Measurements from ENCODE around the gene NDFIP1.

Gene NDFIP1

DNA sequence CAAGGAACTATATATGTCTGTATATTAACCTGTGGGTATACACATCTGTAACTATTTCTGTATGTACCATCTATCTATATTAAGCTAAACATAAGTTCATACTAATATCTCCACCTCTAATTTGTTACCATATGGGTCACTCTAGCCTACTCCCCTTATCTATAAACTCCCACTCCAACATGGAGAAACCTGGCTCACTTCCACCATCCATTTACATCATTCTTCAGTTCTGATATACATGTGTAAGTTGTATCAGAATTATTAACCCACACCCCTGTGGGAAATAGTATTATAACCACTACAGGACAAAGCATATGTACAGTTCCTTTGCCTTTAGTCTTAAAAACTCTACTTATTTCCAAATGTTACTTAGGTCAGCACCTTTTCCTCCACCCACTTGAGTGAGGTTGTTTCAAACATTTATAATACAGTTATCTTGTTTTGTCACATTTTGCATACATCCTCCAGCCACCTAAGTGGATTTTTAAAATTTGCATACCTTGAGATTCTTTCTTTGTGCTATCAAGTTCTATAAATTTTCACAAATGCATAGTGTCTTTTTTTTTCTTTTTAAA is 10.6 kb downstream of the NDFIP1 start:
- no peaks in the 10 kb centered on the region for H3K9me3 ChIP-seq (ENCODE audit: control insufficient read depth, insufficient read depth, low read length)
- peaks cover 6% of the 10 kb centered on the region for H3K4me1 ChIP-seq (ENCODE audit: control insufficient read depth, insufficient read depth, low read length)
- H3K36me3 ChIP-seq (ENCODE audit: control insufficient read depth, insufficient read depth, low read length), result peaks cover 4% of the 10 kb centered on the region; the same call in 1 of the 2 replicates
- H3K27me3 ChIP-seq (ENCODE audit: control insufficient read depth, insufficient read depth, low read length), result no peaks in the 10 kb centered on the region
- no peak overlapping the region for H3K4me3 ChIP-seq (ENCODE audit: low read depth, low read length)
- H3K9ac ChIP-seq (ENCODE audit: low read depth, low read length), result no peak overlapping the region
- no peak overlapping the region for H3K27ac ChIP-seq (ENCODE audit: low read depth, low read length)

DNA sequence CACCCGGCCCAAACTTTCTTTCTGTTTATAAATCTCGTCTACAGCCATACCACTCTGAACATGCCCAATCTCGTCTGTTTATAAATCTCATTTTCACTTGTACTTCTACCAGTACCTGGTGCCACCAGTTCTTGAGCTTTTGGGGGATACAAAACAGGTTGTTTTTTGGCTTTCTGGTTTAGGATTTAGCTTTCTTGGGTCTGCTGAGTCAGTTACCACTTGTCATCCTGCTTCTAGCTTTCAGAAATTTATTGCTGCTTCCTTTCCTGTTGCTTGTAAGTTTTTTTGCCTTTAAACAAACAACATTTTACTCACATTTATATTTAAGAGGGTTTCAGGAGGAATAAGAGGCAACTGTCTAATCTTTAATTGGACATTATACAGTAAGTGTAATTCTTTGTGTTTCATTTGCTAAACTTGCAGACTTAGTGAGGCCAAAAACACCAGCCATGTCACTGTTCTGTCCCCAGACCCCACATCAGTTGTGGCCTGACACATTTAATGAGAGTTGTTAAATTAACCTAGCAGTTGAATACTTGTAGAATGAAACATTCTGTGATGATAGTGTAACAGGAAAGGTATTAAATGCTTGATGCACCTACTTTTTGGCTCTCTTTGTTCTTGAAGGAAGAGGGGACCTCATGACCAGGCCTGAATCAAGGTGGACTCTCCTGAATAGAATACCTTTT is 11.8 kb downstream of the NDFIP1 start:
- H3K9me3 ChIP-seq (ENCODE audit: control insufficient read depth, insufficient read depth, low read length), result no peaks in the 10 kb centered on the region
- H3K4me1 ChIP-seq (ENCODE audit: control insufficient read depth, insufficient read depth, low read length), result no peaks in the 10 kb centered on the region
- no peaks in the 10 kb centered on the region for H3K27me3 ChIP-seq (ENCODE audit: control insufficient read depth, insufficient read depth, low read length)
- H3K9ac ChIP-seq (ENCODE audit: low read depth, low read length), result no peak overlapping the region
- no peak overlapping the region for H3K27ac ChIP-seq (ENCODE audit: low read depth, low read length)
- H3K4me3 ChIP-seq (ENCODE audit: low read depth, low read length), result no peak overlapping the region
- peaks cover 4% of the 10 kb centered on the region; the same call in 1 of the 2 replicates for H3K36me3 ChIP-seq (ENCODE audit: control insufficient read depth, insufficient read depth, low read length)

DNA sequence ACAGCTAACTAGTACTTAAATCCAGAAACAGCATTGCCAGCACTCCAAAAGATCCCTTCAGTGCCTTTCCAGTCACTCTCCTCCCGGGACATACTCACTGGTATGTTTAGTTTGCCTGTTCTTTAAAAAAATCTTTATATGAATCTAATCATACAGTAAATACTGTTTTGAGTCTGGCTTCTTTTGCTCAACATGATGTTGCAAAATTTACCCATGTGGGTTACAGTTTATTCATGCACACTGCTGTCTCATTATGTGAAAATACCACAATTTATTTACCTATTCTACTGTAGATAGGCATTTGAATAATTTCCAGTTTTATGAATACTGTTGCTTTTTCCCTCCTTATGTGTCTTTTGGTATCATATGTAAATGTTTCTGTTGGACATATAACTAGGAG is 13.5 kb downstream of the NDFIP1 start:
- no peak overlapping the region for H3K27ac ChIP-seq (ENCODE audit: low read depth, low read length)
- no peaks in the 10 kb centered on the region for H3K27me3 ChIP-seq (ENCODE audit: control insufficient read depth, insufficient read depth, low read length)
- H3K9me3 ChIP-seq (ENCODE audit: control insufficient read depth, insufficient read depth, low read length), result no peaks in the 10 kb centered on the region
- H3K36me3 ChIP-seq (ENCODE audit: control insufficient read depth, insufficient read depth, low read length), result peaks cover 4% of the 10 kb centered on the region; the same call in 1 of the 2 replicates
- H3K4me1 ChIP-seq (ENCODE audit: control insufficient read depth, insufficient read depth, low read length), result no peaks in the 10 kb centered on the region
- no peak overlapping the region for H3K9ac ChIP-seq (ENCODE audit: low read depth, low read length)
- H3K4me3 ChIP-seq (ENCODE audit: low read depth, low read length), result no peak overlapping the region

DNA sequence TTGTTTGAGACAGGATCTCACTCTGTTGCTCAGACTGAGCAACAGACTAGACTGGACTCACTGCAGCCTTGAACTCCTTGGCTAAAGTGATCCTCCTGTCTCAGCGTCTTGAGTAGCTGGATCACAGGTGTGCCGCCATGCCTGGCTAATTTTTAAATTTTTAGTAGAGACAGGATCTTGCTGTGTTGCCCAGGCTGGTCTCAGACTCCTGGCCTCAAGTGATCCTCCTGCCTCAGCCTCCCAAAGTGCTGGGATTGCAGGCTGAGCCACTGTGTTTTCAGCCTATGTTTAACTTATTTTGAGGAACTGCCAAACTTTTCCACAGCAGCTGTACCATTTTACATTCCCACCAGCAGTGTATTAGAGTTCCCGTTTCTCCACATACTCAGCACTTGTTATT is 16.8 kb downstream of the NDFIP1 start:
- H3K9ac ChIP-seq (ENCODE audit: low read depth, low read length), result no peak overlapping the region
- no peak overlapping the region for H3K27ac ChIP-seq (ENCODE audit: low read depth, low read length)
- peaks cover 4% of the 10 kb centered on the region; the same call in 1 of the 2 replicates for H3K36me3 ChIP-seq (ENCODE audit: control insufficient read depth, insufficient read depth, low read length)
- peaks cover 10% of the 10 kb centered on the region for H3K4me1 ChIP-seq (ENCODE audit: control insufficient read depth, insufficient read depth, low read length)
- no peaks in the 10 kb centered on the region for H3K9me3 ChIP-seq (ENCODE audit: control insufficient read depth, insufficient read depth, low read length)
- no peaks in the 10 kb centered on the region for H3K27me3 ChIP-seq (ENCODE audit: control insufficient read depth, insufficient read depth, low read length)
- H3K4me3 ChIP-seq (ENCODE audit: low read depth, low read length), result no peak overlapping the region

DNA sequence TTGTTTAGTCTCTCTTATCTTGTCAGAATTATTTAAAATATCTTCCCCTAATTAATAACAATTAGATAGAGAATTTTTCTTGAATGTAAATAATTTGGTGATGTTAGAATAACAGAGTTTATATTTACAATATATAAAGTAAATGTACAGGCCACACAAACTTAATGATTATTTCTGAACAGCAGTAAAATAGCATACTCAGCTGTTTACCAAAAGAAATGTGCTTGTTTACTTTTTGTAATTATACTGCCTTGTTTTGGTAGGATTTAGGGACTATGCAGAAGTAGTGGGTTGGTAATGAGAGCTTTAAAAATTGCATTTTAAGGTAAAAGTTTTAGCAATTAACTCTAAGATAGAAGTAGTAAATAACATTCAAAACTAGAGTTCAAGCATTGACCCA is 17.4 kb downstream of the NDFIP1 start:
- Histone ChIP-seq H3K27ac (ENCODE audit: low read depth, low read length) (no peak overlapping the region), H3K9me3 (ENCODE audit: control insufficient read depth, insufficient read depth, low read length) (no peaks in the 10 kb centered on the region), H3K9ac (ENCODE audit: low read depth, low read length) (no peak overlapping the region), H3K27me3 (ENCODE audit: control insufficient read depth, insufficient read depth, low read length) (no peaks in the 10 kb centered on the region), H3K4me3 (ENCODE audit: low read depth, low read length) (no peak overlapping the region), H3K36me3 (ENCODE audit: control insufficient read depth, insufficient read depth, low read length) (peaks cover 4% of the 10 kb centered on the region; the same call in 1 of the 2 replicates), H3K4me1 (ENCODE audit: control insufficient read depth, insufficient read depth, low read length) (peaks cover 10% of the 10 kb centered on the region)

DNA sequence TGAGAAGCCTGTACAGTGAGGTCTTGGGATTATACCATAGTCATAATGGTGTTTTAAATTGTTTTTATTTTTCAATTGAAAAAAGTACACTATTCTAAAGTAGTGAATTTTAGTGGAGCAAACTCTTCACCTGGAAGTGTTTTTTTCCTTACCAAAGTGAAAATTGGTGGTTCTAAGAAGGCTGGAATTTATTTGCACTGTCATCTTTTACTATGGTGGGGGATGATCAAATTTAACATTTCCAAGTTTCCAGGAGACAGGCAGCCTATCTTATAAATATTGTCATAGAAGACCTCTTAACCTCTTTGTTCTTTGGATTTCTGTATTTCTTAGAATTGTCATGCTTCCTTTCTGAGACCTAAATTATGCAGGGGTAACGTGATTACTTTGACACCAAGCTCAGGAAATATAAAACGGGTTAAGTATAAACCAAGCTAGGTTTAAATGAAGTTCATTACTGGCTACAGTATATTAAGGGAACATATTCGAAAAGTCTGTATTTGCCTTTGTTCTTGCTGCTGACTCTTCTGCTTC is 20.2 kb downstream of the NDFIP1 start:
- Histone ChIP-seq H3K27me3 (ENCODE audit: control insufficient read depth, insufficient read depth, low read length) (no peaks in the 10 kb centered on the region), H3K4me3 (ENCODE audit: low read depth, low read length) (no peak overlapping the region), H3K36me3 (ENCODE audit: control insufficient read depth, insufficient read depth, low read length) (peaks cover 18% of the 10 kb centered on the region), H3K4me1 (ENCODE audit: control insufficient read depth, insufficient read depth, low read length) (peaks cover 10% of the 10 kb centered on the region), H3K27ac (ENCODE audit: low read depth, low read length) (no peak overlapping the region), H3K9ac (ENCODE audit: low read depth, low read length) (no peak overlapping the region), H3K9me3 (ENCODE audit: control insufficient read depth, insufficient read depth, low read length) (no peaks in the 10 kb centered on the region)

DNA sequence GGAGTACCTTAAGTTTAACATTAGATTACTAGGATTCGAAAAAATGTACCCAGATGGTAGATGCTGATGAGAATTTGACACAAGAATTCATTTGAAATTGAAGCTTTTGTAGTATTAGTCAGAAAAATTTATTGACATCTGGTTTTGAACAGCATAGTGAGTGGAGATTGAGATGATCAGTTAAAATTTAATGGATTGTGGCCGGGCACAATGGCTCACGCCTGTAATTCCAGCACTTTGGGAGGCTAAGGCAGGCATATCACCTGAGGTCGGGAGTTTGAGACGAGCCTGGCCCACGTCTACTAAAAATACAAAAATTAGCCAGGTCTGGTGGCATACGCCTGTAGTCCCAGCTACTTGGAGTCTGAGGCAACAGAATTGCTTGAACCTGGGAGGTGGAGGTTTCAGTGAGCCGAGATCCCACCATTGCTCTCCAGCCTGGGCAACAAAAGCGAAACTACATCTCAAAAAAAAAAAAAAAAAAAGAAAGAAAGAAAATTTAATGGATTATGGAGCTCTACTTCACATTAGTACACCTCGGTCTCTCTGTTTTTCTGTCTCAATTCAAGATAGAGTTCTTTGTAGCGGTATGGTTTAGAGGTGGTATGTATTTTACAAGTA is 21.0 kb downstream of the NDFIP1 start:
- Histone ChIP-seq H3K9me3 (ENCODE audit: control insufficient read depth, insufficient read depth, low read length) (no peaks in the 10 kb centered on the region), H3K36me3 (ENCODE audit: control insufficient read depth, insufficient read depth, low read length) (peaks cover 18% of the 10 kb centered on the region), H3K9ac (ENCODE audit: low read depth, low read length) (no peak overlapping the region), H3K4me3 (ENCODE audit: low read depth, low read length) (no peak overlapping the region), H3K4me1 (ENCODE audit: control insufficient read depth, insufficient read depth, low read length) (peaks cover 10% of the 10 kb centered on the region), H3K27me3 (ENCODE audit: control insufficient read depth, insufficient read depth, low read length) (no peaks in the 10 kb centered on the region), H3K27ac (ENCODE audit: low read depth, low read length) (no peak overlapping the region)

DNA sequence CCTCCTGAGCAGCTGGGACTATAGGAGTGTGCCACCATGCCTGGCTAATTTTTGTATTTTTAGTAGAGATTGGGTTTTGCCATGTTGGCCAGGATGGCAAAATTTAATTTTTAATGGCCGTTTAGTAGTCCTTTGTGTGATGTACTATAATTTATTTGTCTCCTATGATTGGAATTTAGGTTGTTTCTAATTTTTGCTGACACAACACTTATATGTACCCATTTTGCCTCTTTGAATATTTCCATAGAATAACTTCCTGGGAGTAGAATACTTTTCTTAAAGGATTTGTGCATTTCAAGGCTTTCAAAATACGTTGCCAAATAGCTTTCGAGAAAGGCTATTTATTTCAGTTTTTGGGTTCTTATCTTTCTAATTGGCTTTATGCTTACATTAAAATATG is 22.8 kb downstream of the NDFIP1 start:
- no peak overlapping the region for H3K9ac ChIP-seq (ENCODE audit: low read depth, low read length)
- peaks cover 10% of the 10 kb centered on the region for H3K4me1 ChIP-seq (ENCODE audit: control insufficient read depth, insufficient read depth, low read length)
- no peak overlapping the region for H3K27ac ChIP-seq (ENCODE audit: low read depth, low read length)
- H3K4me3 ChIP-seq (ENCODE audit: low read depth, low read length), result no peak overlapping the region
- H3K36me3 ChIP-seq (ENCODE audit: control insufficient read depth, insufficient read depth, low read length), result peaks cover 26% of the 10 kb centered on the region
- H3K27me3 ChIP-seq (ENCODE audit: control insufficient read depth, insufficient read depth, low read length), result no peaks in the 10 kb centered on the region
- H3K9me3 ChIP-seq (ENCODE audit: control insufficient read depth, insufficient read depth, low read length), result no peaks in the 10 kb centered on the region

DNA sequence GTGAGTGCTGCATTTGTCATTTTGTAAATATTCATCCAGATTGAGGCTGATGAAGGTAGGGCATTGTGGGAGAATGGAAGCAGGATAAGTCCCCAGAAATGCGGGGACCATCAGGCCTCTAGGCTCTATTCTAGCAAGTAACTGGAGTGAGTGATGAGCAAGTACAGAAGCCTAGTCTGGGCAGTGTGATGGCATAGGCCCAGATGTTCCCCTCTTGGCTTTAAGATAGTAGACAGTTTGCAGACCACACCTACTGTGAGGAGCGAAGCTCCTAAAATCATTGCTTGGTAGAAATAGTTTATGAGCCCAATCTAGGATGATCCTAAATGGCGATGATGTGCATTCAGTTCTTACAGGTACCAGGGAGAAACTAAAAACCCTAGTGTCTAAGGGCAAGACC is 24.3 kb downstream of the NDFIP1 start:
- H3K27ac ChIP-seq (ENCODE audit: low read depth, low read length), result no peak overlapping the region
- H3K4me1 ChIP-seq (ENCODE audit: control insufficient read depth, insufficient read depth, low read length), result peaks cover 10% of the 10 kb centered on the region
- H3K9ac ChIP-seq (ENCODE audit: low read depth, low read length), result no peak overlapping the region
- peaks cover 33% of the 10 kb centered on the region for H3K36me3 ChIP-seq (ENCODE audit: control insufficient read depth, insufficient read depth, low read length)
- H3K27me3 ChIP-seq (ENCODE audit: control insufficient read depth, insufficient read depth, low read length), result no peaks in the 10 kb centered on the region
- no peaks in the 10 kb centered on the region for H3K9me3 ChIP-seq (ENCODE audit: control insufficient read depth, insufficient read depth, low read length)
- H3K4me3 ChIP-seq (ENCODE audit: low read depth, low read length), result no peak overlapping the region

DNA sequence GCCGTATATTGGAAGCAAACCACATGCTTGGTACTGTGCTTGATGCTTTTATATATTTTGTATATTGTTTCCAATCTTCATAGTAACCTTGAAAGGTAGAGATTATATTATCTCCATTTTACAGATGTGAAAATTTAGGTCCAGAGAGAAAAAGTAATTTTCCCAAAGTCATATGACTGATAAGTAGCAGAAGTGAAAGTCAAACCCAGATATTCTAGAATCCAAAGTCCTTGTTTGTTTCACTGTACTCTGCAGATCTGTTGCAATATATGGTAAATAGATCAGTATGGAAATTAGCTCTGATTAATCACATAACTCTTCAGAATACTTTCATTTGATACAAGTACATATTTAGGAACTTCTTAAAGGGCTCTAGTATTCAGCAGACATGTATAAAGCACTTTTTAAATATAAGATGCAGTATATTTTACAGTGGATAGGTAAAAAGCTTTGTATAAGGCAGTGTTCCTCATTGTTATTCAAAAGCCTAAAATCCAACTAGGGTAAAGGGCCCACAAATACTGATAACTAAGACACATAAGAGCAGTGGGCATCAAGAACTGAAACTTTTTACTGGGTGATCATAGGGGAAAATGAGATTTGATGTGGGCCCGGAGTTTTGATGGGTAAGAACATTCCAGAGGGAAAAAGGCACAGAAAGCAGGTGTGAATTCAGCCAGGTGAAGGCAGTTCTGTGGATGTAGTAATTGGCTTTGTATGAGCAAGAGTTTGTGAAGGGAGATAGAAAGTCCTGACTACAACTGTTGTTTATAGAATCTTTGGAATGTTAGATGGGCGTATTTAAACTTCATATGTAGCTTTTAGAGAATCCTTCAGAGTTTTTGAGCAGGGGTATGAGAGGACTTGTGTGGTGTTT is 25.0 kb downstream of the NDFIP1 start:
- Histone ChIP-seq H3K36me3 (ENCODE audit: control insufficient read depth, insufficient read depth, low read length) (peaks cover 38% of the 10 kb centered on the region), H3K4me3 (ENCODE audit: low read depth, low read length) (no peak overlapping the region), H3K9me3 (ENCODE audit: control insufficient read depth, insufficient read depth, low read length) (no peaks in the 10 kb centered on the region), H3K4me1 (ENCODE audit: control insufficient read depth, insufficient read depth, low read length) (0 out of 2 replicates have a peak, but pooled peaks cover 4% of the 10 kb centered on the region), H3K9ac (ENCODE audit: low read depth, low read length) (no peak overlapping the region), H3K27me3 (ENCODE audit: control insufficient read depth, insufficient read depth, low read length) (no peaks in the 10 kb centered on the region), H3K27ac (ENCODE audit: low read depth, low read length) (no peak overlapping the region)

All from HUES48 (cell line).